GM18505 (cell line): ENCODE results near the gene TDRD1.
A peak's percentile ranks its signal among the peaks of the same experiment; 100 is the strongest.

Experiments used
- ATAC-seq: cut with Tn5 transposase; IDR thresholded peaks from one replicate; pipeline ENCODE4 v1.9.1; 2021; ENCODE audit not compliant: unreplicated experiment
- POLR2A ChIP-seq: IDR thresholded peaks from 4 replicates; pipeline ENCODE4 v1.6.1; 2011; ENCODE audit warnings: borderline replicate concordance; ENCODE audit not compliant: insufficient read depth, insufficient read length; ENCODE audit errors: extremely low read depth

TDRD1 gene

GRCh38 chr10:114167985-114168384 lies 11.2 kb upstream of the TDRD1 start:
- TF ChIP-seq POLR2A: no peak
- ATAC-seq: no peak

- ATAC-seq: no peak
- TF ChIP-seq POLR2A: no peak
Observed at GRCh38 chr10:114168450-114169009, 10.6 kb upstream of the TDRD1 start.

GRCh38 chr10:114172216-114172615 lies 6.9 kb upstream of the TDRD1 start:
- TF ChIP-seq POLR2A: no peak
- no peak for ATAC-seq

GRCh38 chr10:114172776-114173602 lies 6.2 kb upstream of the TDRD1 start:
- ATAC-seq: no peak
- no peak for TF ChIP-seq POLR2A

GRCh38 chr10:114173603-114173920 lies 5.6 kb upstream of the TDRD1 start:
- TF ChIP-seq POLR2A: no peak
- peak; percentile 1 for ATAC-seq

- ATAC-seq: peak; percentile 99
- TF ChIP-seq POLR2A: peak; percentile 91
Observed at GRCh38 chr10:114173921-114174694, 5.0 kb upstream of the TDRD1 start, which contains the start of gene CCDC186. TSS of gene CCDC186 (minus strand) at chr10:114174203. CDS start at chr10:114163268, 10,935 bp downstream.

- peak; percentile 4 for ATAC-seq
- no peak for TF ChIP-seq POLR2A
Observed at GRCh38 chr10:114174695-114175188, 4.4 kb upstream of the TDRD1 start.

GRCh38 chr10:114175667-114176066 lies 3.5 kb upstream of the TDRD1 start:
- ATAC-seq: no peak
- no peak for TF ChIP-seq POLR2A

GRCh38 chr10:114176511-114176910 lies 2.6 kb upstream of the TDRD1 start:
- no peak for ATAC-seq
- TF ChIP-seq POLR2A: no peak

- TF ChIP-seq POLR2A: no peak
- ATAC-seq: no peak
Observed at GRCh38 chr10:114179747-114180146, 594 bp downstream of the TDRD1 start.

GRCh38 chr10:114180937-114181336 lies 1.8 kb downstream of the TDRD1 start:
- no peak for TF ChIP-seq POLR2A
- ATAC-seq: no peak

GRCh38 chr10:114181971-114182370 lies 2.8 kb downstream of the TDRD1 start:
- TF ChIP-seq POLR2A: no peak
- no peak for ATAC-seq

- no peak for ATAC-seq
- no peak for TF ChIP-seq POLR2A
Observed at GRCh38 chr10:114183563-114183962, 4.4 kb downstream of the TDRD1 start.
